GM23248 (cell line): ENCODE results near the gene SLIT2. TPM values are rescaled to one million over a fixed set of nuclear protein-coding genes. Genes with fewer than 3 reads are reported as not detected.

ENCODE experiments used
- DNase-seq: peaks from one replicate; pipeline ENCODE4 v3.0.0-alpha.2; 2015
- H2AFZ ChIP-seq: fragments of 200-600 bp; sonication (generic); 2 replicates; pipeline ENCODE4 v1.6.1; 2016; ENCODE audit warnings: antibody characterized with exemption
- H3F3A ChIP-seq: fragments of 200-600 bp; sonication (generic); 2 replicates; pipeline ENCODE4 v1.6.1; 2016; ENCODE audit warnings: mild to moderate bottlenecking, antibody characterized with exemption, mixed run types; ENCODE audit not compliant: insufficient read depth
- H3K27ac ChIP-seq: fragments of 200-600 bp; sonication (generic); 2 replicates; pipeline ENCODE4 v1.5.1; 2016; ENCODE audit warnings: mild to moderate bottlenecking
- H3K27me3 ChIP-seq: fragments of 200-600 bp; sonication (generic); replicated peaks from 2 replicates; pipeline ENCODE4 v1.6.1; 2016; ENCODE audit warnings: mild to moderate bottlenecking; ENCODE audit not compliant: insufficient read depth
- H3K36me3 ChIP-seq: fragments of 200-600 bp; sonication (generic); 2 replicates; pipeline ENCODE4 v1.6.1; 2016; ENCODE audit warnings: low read depth, mild to moderate bottlenecking
- H3K4me1 ChIP-seq: fragments of 200-600 bp; sonication (generic); 2 replicates; pipeline ENCODE4 v1.6.1; 2016; ENCODE audit warnings: mild to moderate bottlenecking; ENCODE audit not compliant: insufficient read depth
- H3K4me2 ChIP-seq: fragments of 200-600 bp; sonication (generic); one replicate; pipeline ENCODE4 v1.6.1; 2016; ENCODE audit warnings: mild to moderate bottlenecking; ENCODE audit not compliant: unreplicated experiment
- H3K4me3 ChIP-seq: fragments of 200-600 bp; sonication (generic); 2 replicates; pipeline ENCODE4 v1.5.1; 2016; ENCODE audit warnings: mild to moderate bottlenecking
- H3K79me2 ChIP-seq: fragments of 200-600 bp; sonication (generic); 2 replicates; pipeline ENCODE4 v1.6.1; 2016; ENCODE audit warnings: mild to moderate bottlenecking; ENCODE audit not compliant: insufficient read depth
- H3K9ac ChIP-seq: fragments of 200-600 bp; sonication (generic); 2 replicates; pipeline ENCODE4 v1.6.1; 2016; ENCODE audit warnings: mild to moderate bottlenecking
- H3K9me2 ChIP-seq: fragments of 200-600 bp; sonication (generic); 2 replicates; pipeline ENCODE4 v1.6.1; 2016; ENCODE audit warnings: mixed run types, mild to moderate bottlenecking, moderate library complexity; ENCODE audit not compliant: insufficient read depth
- H3K9me3 ChIP-seq: fragments of 200-600 bp; sonication (generic); one replicate; pipeline ENCODE4 v1.6.1; 2017; ENCODE audit warnings: low read depth
- H4K20me1 ChIP-seq: fragments of 200-600 bp; sonication (generic); 2 replicates; pipeline ENCODE4 v1.6.0; 2016; ENCODE audit not compliant: insufficient read depth
- EZH2 ChIP-seq: fragments of 200-600 bp; sonication (generic); IDR thresholded peaks from 2 replicates; pipeline ENCODE4 v1.6.1; 2018; ENCODE audit warnings: antibody characterized with exemption, mild to moderate bottlenecking; ENCODE audit not compliant: insufficient read depth, poor library complexity, severe bottlenecking
- EZH2phosphoT487 ChIP-seq: fragments of 200-600 bp; sonication (generic); IDR thresholded peaks from 2 replicates; pipeline ENCODE4 v1.6.1; 2018; ENCODE audit warnings: antibody characterized with exemption, moderate library complexity, mild to moderate bottlenecking, low read depth; ENCODE audit not compliant: insufficient read depth
- WGBS, 2 experiments: methylation state at CpG; one replicate each; pipeline ENCODE4 v1.1.6; 2015 to 2017; ENCODE audit warnings: low lambda C conversion rate in 2 of 2, low coverage in 1 of 2; ENCODE audit errors: missing lambda C conversion rate in 2 of 2; 5-methylcytosine and 5-hydroxymethylcytosine counted together
- in situ Hi-C: fragments of 300-500 bp; cut with MboI; formaldehyde crosslinking; loops from 2 replicates; pipeline ENCODE4 v1.15.0; 2020
- polyA plus RNA-seq: library from polyadenylated mRNA; unstranded; fragments of >200 nt; fragmentation: Nextera tagmentation; extraction: Ambion mirVana; gene quantifications from 2 replicates; pipeline ENCODE4 v1.2.1, GENCODE V29; 2016
- total RNA-seq: library from RNA; depleted of rRNA; stranded (reverse); fragments of >200 nt; shearing (Covaris generic); gene quantifications from 2 replicates; pipeline ENCODE4 v1.2.3, GENCODE V29; 2014

The SLIT2 gene
- total and polyA plus RNA-seq, 2 experiments from 2014 or later: 23.0 to 50.8 TPM

- in situ Hi-C loops: no loop called here
- no peak for DNase-seq
- TF ChIP-seq EZH2: no peak
- no peak for TF ChIP-seq EZH2phosphoT487
- H3K4me1 ChIP-seq: peaks cover 8% of the 10 kb centered on the region; the same call in 1 of the 2 replicates
- no peak overlapping the region for H3K27ac ChIP-seq
- H3K9me3 ChIP-seq: no peaks in the 10 kb centered on the region
- H4K20me1 ChIP-seq: no peaks in the 10 kb centered on the region
- H2AFZ ChIP-seq: no peak overlapping the region
- H3K79me2 ChIP-seq: peaks cover 84% of the 10 kb centered on the region
- 66 to 68% methylated on average over 2 of the region's 2 CpGs for WGBS, 2 experiments
- no peaks in the 10 kb centered on the region for H3K9me2 ChIP-seq
- H3K27me3 ChIP-seq: no peaks in the 10 kb centered on the region
- H3K9ac ChIP-seq: no peak overlapping the region
- H3K4me3 ChIP-seq: no peak overlapping the region
- peaks cover 29% of the 10 kb centered on the region for H3F3A ChIP-seq
- H3K36me3 ChIP-seq: peaks cover 4% of the 10 kb centered on the region; the same call in 1 of the 2 replicates
- no peak overlapping the region for H3K4me2 ChIP-seq
These were observed 29.7 kb downstream of the SLIT2 start for GRCh38 chr4:20281453-20281852.

- H3K9ac ChIP-seq: no peak overlapping the region
- peaks cover 20% of the 10 kb centered on the region for H3K4me1 ChIP-seq
- no peak overlapping the region for H3K4me2 ChIP-seq
- no peaks in the 10 kb centered on the region for H4K20me1 ChIP-seq
- no peaks in the 10 kb centered on the region for H3K9me2 ChIP-seq
- TF ChIP-seq EZH2 (no peak), EZH2phosphoT487 (no peak)
- peaks cover 34% of the 10 kb centered on the region for H3F3A ChIP-seq
- H3K27me3 ChIP-seq: no peaks in the 10 kb centered on the region
- H3K36me3 ChIP-seq: 0 out of 2 replicates have a peak, but pooled peaks cover 4% of the 10 kb centered on the region
- H3K9me3 ChIP-seq: no peaks in the 10 kb centered on the region
- WGBS, 2 experiments: 82 to 91% methylated on average over 4 of the region's 4 CpGs
- H3K79me2 ChIP-seq: peaks cover 86% of the 10 kb centered on the region
- DNase-seq: no peak
- no peak overlapping the region for H3K27ac ChIP-seq
- H3K4me3 ChIP-seq: no peak overlapping the region
- in situ Hi-C loops: no loop called here
- no peak overlapping the region for H2AFZ ChIP-seq
These were observed 31.3 kb downstream of the SLIT2 start for GRCh38 chr4:20283039-20283438.

GRCh38 chr4:20284990-20285389 lies 33.3 kb downstream of the SLIT2 start:
- H3K36me3 ChIP-seq: 0 out of 2 replicates have a peak, but pooled peaks cover 4% of the 10 kb centered on the region
- no peaks in the 10 kb centered on the region for H3K9me2 ChIP-seq
- H3K27me3 ChIP-seq: no peaks in the 10 kb centered on the region
- H3K9ac ChIP-seq: no peak overlapping the region
- no peak overlapping the region for H3K4me3 ChIP-seq
- no peaks in the 10 kb centered on the region; the same call in 1 of the 2 replicates for H4K20me1 ChIP-seq
- 83 to 88% methylated on average over 1 of the region's 1 CpG for WGBS, 2 experiments
- H3K4me1 ChIP-seq: peaks cover 39% of the 10 kb centered on the region
- no peak for TF ChIP-seq EZH2
- TF ChIP-seq EZH2phosphoT487: no peak
- H3K9me3 ChIP-seq: no peaks in the 10 kb centered on the region
- no peak overlapping the region for H2AFZ ChIP-seq
- peaks cover 41% of the 10 kb centered on the region for H3F3A ChIP-seq
- in situ Hi-C loops: no loop called here
- peak; percentile 77 for DNase-seq
- no peak overlapping the region for H3K27ac ChIP-seq
- peaks cover 75% of the 10 kb centered on the region for H3K79me2 ChIP-seq
- no peak overlapping the region for H3K4me2 ChIP-seq

- Histone ChIP-seq H3K79me2 (peaks cover 75% of the 10 kb centered on the region), H3K9ac (no peak overlapping the region), H2AFZ (no peak overlapping the region), H3K4me1 (peaks cover 39% of the 10 kb centered on the region), H3K4me3 (no peak overlapping the region), H3K9me2 (no peaks in the 10 kb centered on the region), H3K27ac (no peak overlapping the region), H4K20me1 (no peaks in the 10 kb centered on the region; the same call in 1 of the 2 replicates), H3K36me3 (0 out of 2 replicates have a peak, but pooled peaks cover 4% of the 10 kb centered on the region), H3K27me3 (no peaks in the 10 kb centered on the region), H3K9me3 (no peaks in the 10 kb centered on the region), H3K4me2 (peak overlapping the region; percentile 64), H3F3A (peaks cover 27% of the 10 kb centered on the region)
- in situ Hi-C loops: no loop called here
- DNase-seq: no peak
- 97 to 98% methylated on average over 2 of the region's 2 CpGs for WGBS, 2 experiments
- TF ChIP-seq EZH2 (no peak), EZH2phosphoT487 (no peak)
These were observed 35.5 kb downstream of the SLIT2 start for GRCh38 chr4:20287246-20287645.
